Neuronal stem cell (in vitro differentiated cells): Measurements from ENCODE around the gene DDAH1.

Experiments used
- DNase-seq: peaks from one replicate; pipeline ENCODE4 v3.0.0-alpha.2; 2013; ENCODE audit warnings: low spot score
- H2AFZ ChIP-seq: one replicate; pipeline ENCODE4 v1.6.1; 2013; ENCODE audit warnings: mild to moderate bottlenecking, low read length, inconsistent platforms
- H2AK5ac ChIP-seq: 2 replicates; pipeline ENCODE4 v1.6.1; 2013; ENCODE audit warnings: low read depth, mild to moderate bottlenecking, inconsistent platforms, low read length, moderate library complexity, mixed read lengths
- H2BK120ac ChIP-seq: 2 replicates; pipeline ENCODE4 v1.6.1; 2013; ENCODE audit warnings: low read depth, mild to moderate bottlenecking, inconsistent platforms, low read length, moderate library complexity, mixed read lengths
- H2BK12ac ChIP-seq: one replicate; pipeline ENCODE4 v1.6.1; 2013; ENCODE audit warnings: low read length, inconsistent platforms
- H2BK15ac ChIP-seq: 2 replicates; pipeline ENCODE4 v1.6.1; 2013; ENCODE audit warnings: mild to moderate bottlenecking, low read length, inconsistent platforms, mixed read lengths
- H2BK5ac ChIP-seq: one replicate; pipeline ENCODE4 v1.6.1; 2013; ENCODE audit warnings: inconsistent platforms, mild to moderate bottlenecking, low read length, moderate library complexity
- H3K14ac ChIP-seq: one replicate; pipeline ENCODE4 v1.6.1; 2013; ENCODE audit warnings: low read length, inconsistent platforms
- H3K18ac ChIP-seq: 2 replicates; pipeline ENCODE4 v1.6.1; 2013; ENCODE audit warnings: low read length, inconsistent platforms
- H3K23ac ChIP-seq: 2 replicates; pipeline ENCODE4 v1.6.1; 2013; ENCODE audit warnings: low read depth, mild to moderate bottlenecking, mixed read lengths, low read length, inconsistent platforms; ENCODE audit not compliant: poor library complexity
- H3K27ac ChIP-seq: replicated peaks from 3 replicates; pipeline ENCODE4 v1.5.1; 2013; ENCODE audit warnings: low read length, inconsistent platforms
- H3K27me3 ChIP-seq, 3 experiments: 2 replicates each; pipeline ENCODE4 v1.6.1; 2013; ENCODE audit warnings: low read length in 3 of 3, mild to moderate bottlenecking in 2 of 3, inconsistent platforms in 1 of 3, low read depth in 1 of 3, mixed read lengths in 1 of 3, moderate library complexity in 1 of 3; ENCODE audit not compliant: control insufficient read depth in 3 of 3, insufficient read depth in 3 of 3
- H3K36me3 ChIP-seq, 2 donors: replicated peaks in 1 of 2; 2 replicates each; pipeline ENCODE4 v1.6.1; 2013; ENCODE audit warnings: low read length in 2 of 2; ENCODE audit not compliant: control insufficient read depth in 2 of 2, insufficient read depth in 2 of 2
- H3K4ac ChIP-seq: 2 replicates; pipeline ENCODE4 v1.6.1; 2013; ENCODE audit warnings: inconsistent platforms, mild to moderate bottlenecking, low read length, moderate library complexity
- H3K4me1 ChIP-seq, 2 donors: 1 replicate in 1 of 2; 2 replicates in 1 of 2; pipeline ENCODE4 v1.6.1; 2013; ENCODE audit warnings: low read length in 2 of 2, low read depth in 1 of 2; ENCODE audit not compliant: control insufficient read depth in 2 of 2, insufficient read depth in 1 of 2
- H3K4me2 ChIP-seq: one replicate; pipeline ENCODE4 v1.6.1; 2013; ENCODE audit warnings: mild to moderate bottlenecking, low read length, inconsistent platforms; ENCODE audit not compliant: insufficient read depth, poor library complexity, severe bottlenecking
- H3K4me3 ChIP-seq, 2 donors: 2 replicates each; pipeline ENCODE4 v1.5.1; 2013; ENCODE audit warnings: low read length in 2 of 2, mild to moderate bottlenecking in 2 of 2, inconsistent platforms in 1 of 2, moderate library complexity in 1 of 2
- H3K79me1 ChIP-seq: one replicate; pipeline ENCODE4 v1.6.1; 2013; ENCODE audit warnings: low read depth, mild to moderate bottlenecking, inconsistent platforms, low read length, moderate library complexity
- H3K9ac ChIP-seq: one replicate; pipeline ENCODE4 v1.6.1; 2013; ENCODE audit warnings: mild to moderate bottlenecking, low read depth, low read length, inconsistent platforms; ENCODE audit not compliant: poor library complexity
- H3K9me3 ChIP-seq, 2 donors: replicated peaks in 1 of 2; 2 replicates each; pipeline versions ENCODE3 to v1.6.1; 2013; ENCODE audit warnings: low read length in 2 of 2, mild to moderate bottlenecking in 2 of 2, inconsistent platforms in 1 of 2, low read depth in 1 of 2, mixed read lengths in 1 of 2, moderate library complexity in 1 of 2; ENCODE audit not compliant: control insufficient read depth in 2 of 2, insufficient read depth in 1 of 2
- H4K8ac ChIP-seq: one replicate; pipeline ENCODE4 v1.6.1; 2013; ENCODE audit warnings: low read depth, mild to moderate bottlenecking, inconsistent platforms, low read length, moderate library complexity
- H4K91ac ChIP-seq: one replicate; pipeline ENCODE4 v1.6.1; 2013; ENCODE audit warnings: low read length, low read depth, mild to moderate bottlenecking, inconsistent platforms; ENCODE audit not compliant: poor library complexity
- WGBS, 2 donors: extraction: QIAGEN DNeasy Blood & Tissue Kit; methylation state at CpG; one replicate each; pipeline ENCODE4 v1.1.7; 2013; ENCODE audit warnings: missing lambda C conversion rate in 2 of 2, mixed read lengths in 1 of 2; ENCODE audit not compliant: insufficient read length in 2 of 2, insufficient replicate concordance in 1 of 2; ENCODE audit errors: extremely low coverage in 2 of 2; 5-methylcytosine and 5-hydroxymethylcytosine counted together

DDAH1 gene

GRCh38 chr1:85325920-85326319 lies 139.0 kb downstream of the DDAH1 start:
- Histone ChIP-seq H2AK5ac (no peak overlapping the region), H3K4me1 (peaks cover 13% of the 10 kb centered on the region in 2 donors), H3K27ac (no peak overlapping the region), H3K4me3 (no peak overlapping the region), H4K91ac (no peak overlapping the region), H3K9me3 (no peaks in the 10 kb centered on the region), H3K23ac (no peak overlapping the region), H2BK120ac (no peak overlapping the region), H3K18ac (no peak overlapping the region), H3K36me3 (peaks cover 0 to 11% of the 10 kb centered on the region in 2 donors), H3K4me2 (no peak overlapping the region), H3K4ac (no peak overlapping the region), H4K8ac (no peak overlapping the region), H2BK5ac (no peak overlapping the region), H2BK12ac (no peak overlapping the region), H2AFZ (no peak overlapping the region), H3K14ac (no peak overlapping the region), H3K9ac (no peak overlapping the region), H3K27me3 (no peaks in the 10 kb centered on the region), H3K79me1 (no peaks in the 10 kb centered on the region), H2BK15ac (no peak overlapping the region)
- no peak for DNase-seq

DNA sequence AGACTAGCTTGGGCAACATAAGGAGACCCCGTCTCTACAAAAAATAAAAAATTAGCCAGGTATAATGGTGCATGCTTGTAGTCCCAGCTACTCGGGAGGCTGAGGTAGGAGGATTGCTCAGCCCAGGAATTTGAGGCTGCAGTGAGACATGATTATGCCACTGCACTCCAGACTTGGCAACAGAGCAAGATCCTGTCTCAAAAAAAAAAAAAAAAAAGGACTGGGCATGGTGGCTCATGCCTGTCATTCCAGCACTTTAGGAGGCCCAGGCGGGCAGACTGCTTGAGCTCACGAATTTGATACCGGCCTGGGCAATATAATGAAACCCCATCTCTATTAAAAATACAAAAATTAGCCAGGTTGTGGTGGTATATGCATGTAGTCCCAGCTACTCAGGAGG lies 141.2 kb downstream of the DDAH1 start:
- no peaks in the 10 kb centered on the region for H3K9me3 ChIP-seq
- no peak overlapping the region for H3K4me3 ChIP-seq
- H3K23ac ChIP-seq = no peak overlapping the region
- H2BK12ac ChIP-seq = no peak overlapping the region
- no peak overlapping the region for H3K27ac ChIP-seq
- no peak overlapping the region for H4K8ac ChIP-seq
- no CpG with 5 or more reads among the region's 5 CpGs for WGBS, 2 donors
- H3K9ac ChIP-seq = no peak overlapping the region
- no peak overlapping the region for H3K18ac ChIP-seq
- no peaks in the 10 kb centered on the region for H3K27me3 ChIP-seq
- DNase-seq = no peak
- no peak overlapping the region for H2BK5ac ChIP-seq
- no peak overlapping the region for H3K4me2 ChIP-seq
- peaks cover 0 to 23% of the 10 kb centered on the region in 2 donors for H3K36me3 ChIP-seq
- no peak overlapping the region for H3K4ac ChIP-seq
- peaks cover 1 to 3% of the 10 kb centered on the region in 2 donors for H3K4me1 ChIP-seq
- H2BK15ac ChIP-seq = no peak overlapping the region
- no peak overlapping the region for H3K14ac ChIP-seq
- H2BK120ac ChIP-seq = no peak overlapping the region
- H3K79me1 ChIP-seq = no peaks in the 10 kb centered on the region
- H2AFZ ChIP-seq = no peak overlapping the region
- H4K91ac ChIP-seq = no peak overlapping the region
- no peak overlapping the region for H2AK5ac ChIP-seq

- no peak overlapping the region for H3K18ac ChIP-seq
- H3K9ac ChIP-seq = no peak overlapping the region
- WGBS, 2 donors = no CpG with 5 or more reads among the region's 2 CpGs
Observed at GRCh38 chr1:85322655-85323054, 142.3 kb downstream of the DDAH1 start.

DNA sequence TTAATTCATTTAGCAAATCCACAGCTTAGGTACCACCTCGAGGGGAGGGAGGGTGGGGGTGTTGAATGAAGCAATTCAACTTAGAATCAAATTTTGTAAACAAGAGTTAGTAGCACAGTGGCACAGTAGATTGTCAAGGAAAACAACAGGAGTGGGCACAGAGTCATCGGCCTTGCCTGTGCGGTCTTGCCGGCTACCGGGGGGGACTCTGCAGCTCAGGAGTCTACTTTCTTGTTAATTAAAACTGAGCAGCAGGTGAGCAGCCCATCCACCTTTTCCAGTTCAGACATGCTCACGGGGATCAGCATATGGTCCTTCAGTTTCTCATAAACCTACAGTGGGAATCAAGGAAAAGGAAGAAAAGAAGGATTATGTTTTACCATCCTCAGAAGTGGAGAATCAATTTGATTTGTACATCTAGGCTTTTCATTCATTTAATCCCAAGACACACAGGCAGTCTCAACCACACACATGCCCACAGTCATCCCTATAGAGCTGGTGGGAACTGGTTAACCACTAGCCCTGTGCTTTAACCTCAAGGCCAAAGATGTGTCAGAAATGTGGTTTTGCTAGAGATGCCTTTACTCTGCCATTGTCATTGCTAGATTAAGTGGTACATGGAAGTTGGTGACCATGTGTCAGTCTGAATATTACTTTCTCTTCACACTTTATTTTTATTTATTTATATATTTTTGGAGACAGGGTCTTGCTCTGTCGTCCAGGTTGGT lies 143.6 kb downstream of the DDAH1 start:
- no peaks in the 10 kb centered on the region for H3K27me3 ChIP-seq
- H2BK120ac ChIP-seq = no peak overlapping the region
- peaks cover 0 to 1% of the 10 kb centered on the region in 2 donors for H3K4me1 ChIP-seq
- no peak overlapping the region for H3K18ac ChIP-seq
- H3K14ac ChIP-seq = no peak overlapping the region
- H2BK12ac ChIP-seq = no peak overlapping the region
- H3K23ac ChIP-seq = no peak overlapping the region
- no peak for DNase-seq
- no peak overlapping the region for H2AK5ac ChIP-seq
- no peak overlapping the region for H3K27ac ChIP-seq
- peak overlapping the region; percentile 65 for H3K9ac ChIP-seq
- H3K4me3 ChIP-seq = no peak overlapping the region
- H3K4me2 ChIP-seq = no peak overlapping the region
- H3K36me3 ChIP-seq = peaks cover 0 to 31% of the 10 kb centered on the region in 2 donors
- H2AFZ ChIP-seq = no peak overlapping the region
- H2BK15ac ChIP-seq = no peak overlapping the region
- H4K8ac ChIP-seq = no peak overlapping the region
- WGBS, 2 donors = no CpG with 5 or more reads among the region's 7 CpGs
- H2BK5ac ChIP-seq = no peak overlapping the region
- no peaks in the 10 kb centered on the region for H3K79me1 ChIP-seq
- no peak overlapping the region for H3K4ac ChIP-seq
- no peak overlapping the region for H4K91ac ChIP-seq
- no peaks in the 10 kb centered on the region for H3K9me3 ChIP-seq

More at GRCh38 chr1:85322655-85323054, 142.3 kb downstream of the DDAH1 start:
- no peak overlapping the region for H4K91ac ChIP-seq
- no peak overlapping the region for H3K14ac ChIP-seq
- H3K36me3 ChIP-seq = peaks cover 0 to 31% of the 10 kb centered on the region in 2 donors
- H2AFZ ChIP-seq = no peak overlapping the region
- no peak overlapping the region for H3K27ac ChIP-seq
- H3K4ac ChIP-seq = no peak overlapping the region
- no peaks in the 10 kb centered on the region for H3K79me1 ChIP-seq
- no peaks in the 10 kb centered on the region for H3K9me3 ChIP-seq
- no peak overlapping the region for H2BK15ac ChIP-seq
- no peak overlapping the region for H3K4me3 ChIP-seq
- no peak overlapping the region for H3K4me2 ChIP-seq
- DNase-seq = no peak
- H3K4me1 ChIP-seq = peaks cover 0 to 3% of the 10 kb centered on the region in 2 donors
- H2BK12ac ChIP-seq = no peak overlapping the region
- no peak overlapping the region for H2BK120ac ChIP-seq
- H2BK5ac ChIP-seq = no peak overlapping the region
- H4K8ac ChIP-seq = no peak overlapping the region
- H3K27me3 ChIP-seq = no peaks in the 10 kb centered on the region
- no peak overlapping the region for H3K23ac ChIP-seq
- no peak overlapping the region for H2AK5ac ChIP-seq
